GM18517 (cell line): ENCODE measurements around the gene FOXD1.

Source experiments
- ATAC-seq: cut with Tn5 transposase; IDR thresholded peaks from one replicate; pipeline ENCODE4 v1.9.1; 2021; ENCODE audit warnings: mild to moderate bottlenecking, moderate library complexity; ENCODE audit not compliant: unreplicated experiment

The FOXD1 gene

GRCh38 chr5:73441378-73441777 lies 7.2 kb downstream of the FOXD1 start:
- ATAC-seq: no peak

- ATAC-seq: no peak
Observed at GRCh38 chr5:73440262-73440661, 8.3 kb downstream of the FOXD1 start.

GRCh38 chr5:73438645-73439470 lies 9.7 kb downstream of the FOXD1 start:
- ATAC-seq: no peak

- ATAC-seq: no peak
Observed at GRCh38 chr5:73437777-73438644, 10.6 kb downstream of the FOXD1 start.

GRCh38 chr5:73437101-73437776 lies 11.3 kb downstream of the FOXD1 start:
- no peak for ATAC-seq

GRCh38 chr5:73436535-73437100 lies 12.0 kb downstream of the FOXD1 start:
- ATAC-seq: no peak

GRCh38 chr5:73435759-73436534 lies 12.6 kb downstream of the FOXD1 start:
- ATAC-seq: no peak

GRCh38 chr5:73434907-73435306 lies 13.7 kb downstream of the FOXD1 start:
- no peak for ATAC-seq

GRCh38 chr5:73434461-73434860 lies 14.1 kb downstream of the FOXD1 start:
- ATAC-seq: no peak

GRCh38 chr5:73433982-73434342 lies 14.6 kb downstream of the FOXD1 start:
- ATAC-seq: no peak

- ATAC-seq: no peak
Observed at GRCh38 chr5:73433272-73433981, 15.2 kb downstream of the FOXD1 start.

GRCh38 chr5:73431204-73431851 lies 17.2 kb downstream of the FOXD1 start:
- no peak for ATAC-seq

GRCh38 chr5:73426034-73426433 lies 22.5 kb downstream of the FOXD1 start:
- ATAC-seq: no peak

- ATAC-seq: no peak
Observed at GRCh38 chr5:73424556-73424977, 24.0 kb downstream of the FOXD1 start.

GRCh38 chr5:73422164-73422563 lies 26.4 kb downstream of the FOXD1 start:
- ATAC-seq: no peak

- no peak for ATAC-seq
Observed at GRCh38 chr5:73420666-73421065, 27.9 kb downstream of the FOXD1 start.

- ATAC-seq: no peak
Observed at GRCh38 chr5:73419465-73420390, 28.8 kb downstream of the FOXD1 start.

- ATAC-seq: no peak
Observed at GRCh38 chr5:73419117-73419464, 29.5 kb downstream of the FOXD1 start.
